BE2C (cell line): Measurements from ENCODE around the gene SYNGR3.

ENCODE experiments used
- DNase-seq: peaks from one replicate; pipeline ENCODE4 v3.0.0-alpha.2; 2020
- H3K27me3 ChIP-seq: fragments of 250-450 bp; sonication (Bioruptor Pico); 2 replicates; pipeline ENCODE4 v1.5.1; 2020; ENCODE audit warnings: mild to moderate bottlenecking
- H3K36me3 ChIP-seq: fragments of 250-450 bp; sonication (Bioruptor Pico); 2 replicates; pipeline ENCODE4 v1.5.1; 2020; ENCODE audit warnings: mild to moderate bottlenecking
- H3K4me1 ChIP-seq: fragments of 250-450 bp; sonication (Bioruptor Pico); 2 replicates; pipeline ENCODE4 v1.5.1; 2020
- H3K4me3 ChIP-seq: 2 replicates; pipeline ENCODE4 v1.5.1; 2011; ENCODE audit warnings: low read depth, low read length
- H3K9me3 ChIP-seq: fragments of 250-450 bp; sonication (Bioruptor Pico); 2 replicates; pipeline ENCODE4 v1.5.1; 2020
- CTCF ChIP-seq: IDR thresholded peaks from 2 replicates; pipeline ENCODE4 v1.5.1; 2012; ENCODE audit warnings: mild to moderate bottlenecking, low read depth, low read length

SYNGR3 gene

GRCh38 chr16:2001456-2002355 lies 11.9 kb downstream of the SYNGR3 start:
- DNase-seq = no peak
- TF ChIP-seq CTCF = no peak
- Histone ChIP-seq H3K36me3 (peaks cover 77% of the 10 kb centered on the region), H3K4me3 (no peak overlapping the region), H3K27me3 (no peaks in the 10 kb centered on the region), H3K9me3 (no peaks in the 10 kb centered on the region), H3K4me1 (peaks cover 22% of the 10 kb centered on the region)

GRCh38 chr16:2002406-2003230 lies 12.8 kb downstream of the SYNGR3 start:
- Histone ChIP-seq H3K4me1 (peaks cover 25% of the 10 kb centered on the region), H3K4me3 (no peak overlapping the region), H3K9me3 (no peaks in the 10 kb centered on the region), H3K36me3 (peaks cover 72% of the 10 kb centered on the region), H3K27me3 (no peaks in the 10 kb centered on the region)
- DNase-seq = peak; percentile 18
- TF ChIP-seq CTCF = no peak

GRCh38 chr16:2003231-2003826 lies 13.6 kb downstream of the SYNGR3 start:
- Histone ChIP-seq H3K27me3 (no peaks in the 10 kb centered on the region), H3K4me3 (no peak overlapping the region), H3K4me1 (peaks cover 29% of the 10 kb centered on the region), H3K9me3 (no peaks in the 10 kb centered on the region), H3K36me3 (peaks cover 72% of the 10 kb centered on the region)
- no peak for DNase-seq
- TF ChIP-seq CTCF = no peak

- Histone ChIP-seq H3K36me3 (peaks cover 65% of the 10 kb centered on the region), H3K27me3 (no peaks in the 10 kb centered on the region), H3K4me1 (peaks cover 29% of the 10 kb centered on the region), H3K9me3 (no peaks in the 10 kb centered on the region), H3K4me3 (peak overlapping the region; percentile 19; the same call in 1 of the 2 replicates)
- peak; percentile 99 for DNase-seq
- TF ChIP-seq CTCF = peak; percentile 97
Measured at GRCh38 chr16:2003827-2004641, 14.3 kb downstream of the SYNGR3 start.

- Histone ChIP-seq H3K4me3 (no peak overlapping the region), H3K4me1 (peaks cover 29% of the 10 kb centered on the region), H3K36me3 (peaks cover 55% of the 10 kb centered on the region), H3K9me3 (no peaks in the 10 kb centered on the region), H3K27me3 (no peaks in the 10 kb centered on the region)
- DNase-seq = peak; percentile 48
- no peak for TF ChIP-seq CTCF
Measured at GRCh38 chr16:2004795-2005517, 15.2 kb downstream of the SYNGR3 start.
